Measurements from ENCODE around the gene MYOD1.

MYOD1 gene

DNA sequence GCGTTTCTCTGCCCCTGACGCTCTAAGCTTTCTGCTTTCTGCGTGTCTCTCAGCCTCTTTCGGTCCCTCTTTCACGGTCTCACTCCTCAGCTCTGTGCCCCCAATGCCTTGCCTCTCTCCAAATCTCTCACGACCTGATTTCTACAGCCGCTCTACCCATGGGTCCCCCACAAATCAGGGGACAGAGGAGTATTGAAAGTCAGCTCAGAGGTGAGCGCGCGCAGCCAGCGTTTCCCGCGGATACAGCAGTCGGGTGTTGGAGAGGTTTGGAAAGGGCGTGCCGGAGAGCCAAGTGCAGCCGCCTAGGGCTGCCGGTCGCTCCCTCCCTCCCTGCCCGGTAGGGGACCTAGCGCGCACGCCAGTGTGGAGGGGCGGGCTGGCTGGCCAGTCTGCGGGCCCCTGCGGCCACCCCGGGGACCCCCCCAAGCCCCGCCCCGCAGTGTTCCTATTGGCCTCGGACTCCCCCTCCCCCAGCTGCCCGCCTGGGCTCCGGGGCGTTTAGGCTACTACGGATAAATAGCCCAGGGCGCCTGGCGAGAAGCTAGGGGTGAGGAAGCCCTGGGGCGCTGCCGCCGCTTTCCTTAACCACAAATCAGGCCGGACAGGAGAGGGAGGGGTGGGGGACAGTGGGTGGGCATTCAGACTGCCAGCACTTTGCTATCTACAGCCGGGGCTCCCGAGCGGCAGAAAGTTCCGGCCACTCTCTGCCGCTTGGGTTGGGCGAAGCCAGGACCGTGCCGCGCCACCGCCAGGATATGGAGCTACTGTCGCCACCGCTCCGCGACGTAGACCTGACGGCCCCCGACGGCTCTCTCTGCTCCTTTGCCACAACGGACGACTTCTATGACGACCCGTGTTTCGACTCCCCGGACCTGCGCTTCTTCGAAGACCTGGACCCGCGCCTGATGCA, at the start of gene MYOD1:
Gene MYOD1, plus strand, starts transcription at position 544 of the 910 bp plus-strand sequence. Its CDS starts 212 bp downstream, at position 756.
- DNase-seq (ENCODE audit: low spot score), result no peak

DNA sequence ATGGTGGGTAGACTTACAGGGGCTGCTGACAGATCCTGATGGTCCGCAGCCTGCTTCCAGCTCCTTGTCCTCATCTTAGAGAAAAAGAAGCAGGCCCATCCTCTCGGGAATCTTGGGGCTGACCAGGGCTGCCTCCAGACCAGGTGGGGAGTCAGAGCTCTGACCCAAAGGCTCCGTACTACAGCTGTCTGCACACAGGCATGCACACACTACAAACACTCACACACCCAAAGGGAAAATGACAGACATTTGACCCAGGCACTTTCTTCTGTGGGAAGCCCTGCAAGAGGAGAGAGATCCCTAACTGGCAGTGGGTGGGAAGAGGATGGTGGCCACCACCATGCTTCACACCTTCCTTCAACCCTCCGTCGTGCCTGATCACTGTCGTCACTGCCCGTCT, 46.9 kb upstream of the MYOD1 start:
- no peak for DNase-seq (ENCODE audit: low spot score)

DNA sequence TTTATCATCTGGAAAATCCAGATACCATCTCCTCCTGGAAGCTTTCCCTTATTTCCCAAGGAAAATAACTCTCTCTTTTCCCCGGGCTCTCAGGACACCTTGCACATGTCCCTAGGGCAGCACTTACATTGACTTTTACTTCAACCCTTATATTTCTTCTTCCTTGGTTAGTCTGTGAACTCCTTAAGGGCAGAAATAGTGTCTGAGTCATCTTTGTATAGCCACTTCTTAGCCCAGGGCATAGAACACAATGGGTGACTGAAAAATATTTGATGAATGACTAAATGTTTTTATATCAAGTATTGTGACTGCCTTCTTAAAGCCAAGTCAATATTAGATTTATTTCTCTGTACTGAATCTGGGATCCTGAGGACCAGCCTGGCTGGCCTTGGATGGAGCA, 45.4 kb upstream of the MYOD1 start:
- no peak for DNase-seq (ENCODE audit: low spot score)

GRCh38 chr11:17682848-17683247, 36.5 kb upstream of the MYOD1 start:
- DNase-seq (ENCODE audit: low spot score), result no peak

DNA sequence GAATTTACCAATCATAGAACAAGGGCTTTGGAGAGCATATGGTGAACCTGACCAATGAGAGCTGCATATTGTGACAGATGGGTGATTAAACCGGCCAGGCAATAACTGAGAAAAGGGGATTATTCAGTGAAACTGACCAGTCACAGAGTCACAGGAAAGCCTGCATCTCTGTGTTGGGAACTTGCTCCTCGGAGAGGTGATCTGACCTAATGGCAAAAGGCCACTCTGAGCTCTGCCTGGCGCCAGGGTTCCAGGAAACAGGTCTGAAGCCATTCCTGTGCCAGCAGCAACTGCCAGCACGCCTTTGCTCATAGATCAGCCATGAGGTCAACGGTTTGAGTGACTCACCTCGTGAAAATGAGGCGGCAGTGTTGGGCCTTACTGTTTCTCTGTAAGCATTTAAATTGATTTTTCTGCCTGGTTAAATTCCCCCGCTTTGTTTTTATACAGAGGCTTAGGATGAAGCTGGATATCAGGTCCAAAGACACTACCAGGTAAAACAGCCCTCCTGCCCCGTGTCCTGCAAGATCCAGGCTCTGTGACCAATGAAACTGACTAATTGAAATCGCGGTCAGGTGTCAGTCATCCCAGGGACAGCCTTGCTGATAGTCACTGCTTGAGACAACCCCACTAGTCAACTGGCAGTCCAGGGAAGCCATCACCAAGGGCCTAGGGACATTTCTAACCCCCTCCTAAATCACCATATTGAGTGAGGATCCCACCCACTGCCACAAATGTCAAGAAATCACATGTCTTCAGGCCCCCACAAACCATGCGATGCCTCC, 35.8 kb upstream of the MYOD1 start:
- no peak for DNase-seq (ENCODE audit: low spot score)

GRCh38 chr11:17684550-17684949, 34.8 kb upstream of the MYOD1 start:
- no peak for DNase-seq (ENCODE audit: low spot score)

DNA sequence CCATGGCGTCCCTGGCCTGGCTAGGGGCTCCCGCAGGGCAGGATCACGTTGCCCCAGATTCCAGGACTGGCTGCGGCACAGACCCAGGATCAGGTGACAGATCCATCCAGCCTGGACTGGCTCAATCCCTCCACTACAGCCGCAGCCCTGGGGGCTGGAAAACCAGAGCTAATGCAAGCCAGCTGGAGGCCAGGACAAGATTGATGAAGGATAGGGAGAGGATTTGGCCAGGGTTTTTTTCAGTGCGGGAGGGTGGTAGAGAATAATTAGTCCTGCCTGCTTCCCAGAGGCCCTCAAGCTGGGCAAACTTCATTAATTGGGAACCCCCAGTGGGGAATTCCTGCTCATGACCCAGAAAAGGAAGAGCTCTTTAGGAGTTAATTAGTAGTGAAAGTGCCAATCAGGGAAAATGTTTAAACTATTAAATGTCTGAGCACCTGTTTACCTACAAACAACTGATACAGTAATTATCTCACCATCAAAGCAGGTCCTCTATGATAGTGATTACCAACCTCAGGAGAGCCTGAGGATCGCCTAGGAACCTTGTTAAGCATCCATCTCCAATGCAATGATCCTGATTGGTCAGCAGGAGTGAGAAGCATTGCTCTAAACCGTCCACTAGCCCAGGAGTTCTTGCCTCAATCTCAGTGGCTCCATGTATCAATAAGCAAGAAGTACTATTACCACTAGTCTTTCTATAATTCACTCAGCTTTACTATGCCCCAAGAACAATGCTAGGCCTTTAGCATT, 33.0 kb upstream of the MYOD1 start:
- no peak for DNase-seq (ENCODE audit: low spot score)

GRCh38 chr11:17687946-17688670, 31.3 kb upstream of the MYOD1 start:
- DNase-seq (ENCODE audit: low spot score), result no peak

GRCh38 chr11:17691550-17691949, 27.8 kb upstream of the MYOD1 start:
- no peak for DNase-seq (ENCODE audit: low spot score)

DNA sequence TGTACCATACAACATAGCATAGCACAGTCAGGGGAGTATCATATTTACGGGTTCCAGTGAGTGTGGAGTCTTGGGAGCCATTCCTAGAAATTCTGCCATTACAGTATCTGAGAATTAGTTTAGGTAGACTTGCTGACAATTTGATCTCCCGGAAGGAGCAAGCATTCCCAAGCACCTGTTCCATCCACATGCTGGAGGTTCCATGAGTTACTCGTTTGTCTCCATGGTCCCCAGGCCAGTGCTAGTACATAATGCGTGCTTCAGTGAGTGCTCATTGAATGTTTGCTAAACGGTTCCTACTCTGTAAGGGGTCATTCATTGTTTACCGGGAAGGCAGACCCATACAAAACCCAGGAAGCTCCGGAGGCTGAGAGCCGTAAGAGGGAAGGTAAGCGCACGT, 27.4 kb upstream of the MYOD1 start:
- no peak for DNase-seq (ENCODE audit: low spot score)

- DNase-seq (ENCODE audit: low spot score), result no peak
Observed at GRCh38 chr11:17692931-17693330, 26.4 kb upstream of the MYOD1 start.

DNA sequence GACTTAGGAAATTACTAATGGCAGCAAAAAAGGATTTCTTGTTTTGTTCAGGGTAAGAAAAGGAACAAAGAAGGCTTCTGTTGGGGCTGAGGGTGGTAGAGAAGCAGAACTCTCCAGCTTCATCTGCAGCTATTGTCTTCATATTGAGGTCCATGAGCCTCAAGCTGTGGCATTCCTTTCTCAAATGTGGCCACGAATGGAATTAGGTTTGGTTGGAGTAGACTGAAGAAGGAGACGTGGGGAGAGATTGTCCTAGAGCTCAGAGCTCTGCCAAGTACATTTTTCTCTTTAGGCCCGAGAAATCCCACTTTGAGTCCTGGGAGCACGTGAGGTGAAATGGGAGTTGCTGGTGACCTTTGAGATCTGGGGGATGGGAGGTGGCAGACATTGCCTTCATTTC, 25.8 kb upstream of the MYOD1 start:
- no peak for DNase-seq (ENCODE audit: low spot score)

- no peak for DNase-seq (ENCODE audit: low spot score)
Observed at GRCh38 chr11:17694494-17695110, 24.8 kb upstream of the MYOD1 start.

DNA sequence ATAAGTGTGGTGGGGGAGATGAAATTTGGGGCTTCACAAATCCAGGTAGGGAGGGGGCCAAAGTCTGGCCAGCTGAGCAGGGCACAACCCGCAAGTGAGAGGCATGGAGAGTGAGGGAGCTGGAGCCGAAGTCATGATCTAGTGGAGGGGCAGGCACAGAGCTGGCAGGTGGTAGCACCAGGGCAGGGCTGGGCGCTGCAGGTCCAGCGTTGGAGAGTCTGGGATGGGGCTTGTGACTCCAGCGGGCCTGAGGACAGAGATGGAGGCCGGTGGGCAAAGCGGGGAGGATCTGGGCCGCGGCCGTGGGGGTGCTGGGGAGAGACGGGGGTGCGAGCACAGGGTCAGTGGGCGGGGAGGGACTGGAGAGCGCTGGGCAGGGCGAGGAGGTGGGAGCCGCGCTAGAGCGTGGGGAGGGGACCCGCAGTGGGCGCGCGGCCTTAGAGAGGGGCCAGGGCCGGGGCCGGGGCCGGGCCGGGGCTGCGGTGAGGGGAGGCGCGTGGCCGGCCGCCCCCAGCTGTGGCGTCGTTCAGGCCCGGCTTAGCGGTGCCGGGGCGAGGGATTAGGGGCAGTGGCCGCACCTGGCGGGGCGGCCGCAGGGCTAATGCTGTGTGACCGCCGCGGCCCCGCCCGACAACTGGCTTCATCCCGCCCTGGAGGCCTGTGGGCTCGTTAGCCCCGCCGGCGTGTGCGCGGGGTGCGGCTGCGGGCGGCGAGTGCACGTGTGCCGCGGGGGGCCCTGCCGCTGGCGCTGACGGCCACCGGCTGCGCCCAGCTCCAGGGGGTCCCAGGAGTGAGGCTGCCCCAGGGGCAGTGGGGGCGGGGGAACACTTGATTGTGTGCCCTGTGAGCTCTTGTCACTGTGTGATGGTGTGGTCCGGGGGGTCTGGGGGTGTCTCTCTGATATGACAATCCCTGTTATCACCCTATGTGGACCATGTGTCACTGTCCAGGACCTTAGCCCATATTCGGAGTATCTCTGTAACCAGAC, 23.6 kb upstream of the MYOD1 start:
- DNase-seq (ENCODE audit: low spot score), result no peak

- no peak for DNase-seq (ENCODE audit: low spot score)
Observed at GRCh38 chr11:17696741-17697140, 22.6 kb upstream of the MYOD1 start.

DNA sequence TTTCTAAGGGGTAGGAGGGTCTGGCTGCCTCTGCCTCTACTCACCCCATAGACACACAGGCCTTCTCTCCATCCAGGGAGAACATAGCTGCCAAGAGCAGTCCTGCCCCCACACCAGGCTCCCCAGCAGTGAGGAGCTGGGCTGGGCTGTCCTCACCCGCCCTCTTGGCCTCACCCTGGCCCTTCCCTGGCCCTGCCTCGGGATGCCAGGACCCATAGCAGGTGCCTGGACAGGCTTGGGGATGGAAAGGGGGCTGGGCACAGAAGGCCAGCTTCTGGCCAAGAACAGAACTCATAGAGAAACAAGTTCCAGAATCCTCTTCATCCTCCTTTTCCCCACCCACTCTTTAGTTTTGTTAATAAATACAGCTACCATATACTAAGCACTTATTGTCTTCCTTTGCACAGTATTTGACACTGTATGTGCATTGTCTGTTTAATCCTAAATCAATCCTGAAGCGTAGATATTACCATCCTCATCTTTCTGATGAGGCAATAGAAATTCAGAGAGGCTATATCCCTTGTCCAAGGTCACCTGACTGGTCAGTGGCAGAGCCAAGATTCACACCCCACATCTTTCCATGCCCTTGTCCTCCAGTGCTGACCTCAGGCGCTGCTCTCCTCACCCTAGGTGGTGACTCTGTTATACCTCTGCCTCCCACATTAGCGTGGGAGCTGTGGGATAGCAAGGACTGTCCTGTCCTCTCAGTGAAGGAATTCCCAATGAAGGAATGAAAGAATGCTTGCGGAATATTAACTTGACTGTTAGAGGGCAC, 22.0 kb upstream of the MYOD1 start:
- DNase-seq (ENCODE audit: low spot score), result no peak

- DNase-seq (ENCODE audit: low spot score), result no peak
Observed at GRCh38 chr11:17699147-17700114, 19.9 kb upstream of the MYOD1 start.

GRCh38 chr11:17700991-17701390, 18.4 kb upstream of the MYOD1 start:
- no peak for DNase-seq (ENCODE audit: low spot score)
